T-helper 1 cell treated with Interleukin-12 subunit alpha and Interleukin-12 subunit beta and Interleukin-4 antibody, amounts not matched to agents 30 ng/mL and 1 ng/mL, for 36 hours (primary cell): Measurements from ENCODE around the gene CFAP61. TPM values are rescaled to one million over a fixed set of nuclear protein-coding genes. Genes with fewer than 3 reads are reported as not detected.

ENCODE experiments used
- intact Hi-C: fragments of 100-400 bp; cut with micrococcal nuclease; formaldehyde crosslinking; loops from one replicate; pipeline ENCODE4 v1.15.1; 2024
- total RNA-seq: library from RNA; stranded (reverse); gene quantifications from 2 replicates; pipeline ENCODE4 v1.2.3, GENCODE V29; 2022

CFAP61 gene
- total RNA-seq, 1 donor from 2014 or later: not detected

DNA sequence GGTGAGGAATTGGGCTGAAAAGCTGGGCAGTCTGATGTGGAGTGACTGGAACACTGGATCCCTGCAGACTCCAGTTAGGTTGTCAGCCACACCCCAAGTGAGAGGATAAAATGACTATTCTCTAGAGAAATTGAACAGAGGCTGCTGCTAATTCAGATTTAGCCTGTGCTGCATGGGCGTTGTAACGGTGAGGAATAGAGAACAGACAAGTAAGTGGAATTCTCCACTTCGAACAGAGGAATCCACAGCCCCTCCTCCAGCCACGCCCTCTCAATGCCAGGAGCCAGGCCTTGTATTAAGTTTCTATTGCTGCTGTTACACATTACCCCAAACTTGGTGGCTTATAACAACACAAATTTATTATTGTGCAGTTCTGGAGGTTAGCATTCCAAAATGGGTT lies 109.3 kb downstream of the CFAP61 start:
- intact Hi-C loops: no loop called here

DNA sequence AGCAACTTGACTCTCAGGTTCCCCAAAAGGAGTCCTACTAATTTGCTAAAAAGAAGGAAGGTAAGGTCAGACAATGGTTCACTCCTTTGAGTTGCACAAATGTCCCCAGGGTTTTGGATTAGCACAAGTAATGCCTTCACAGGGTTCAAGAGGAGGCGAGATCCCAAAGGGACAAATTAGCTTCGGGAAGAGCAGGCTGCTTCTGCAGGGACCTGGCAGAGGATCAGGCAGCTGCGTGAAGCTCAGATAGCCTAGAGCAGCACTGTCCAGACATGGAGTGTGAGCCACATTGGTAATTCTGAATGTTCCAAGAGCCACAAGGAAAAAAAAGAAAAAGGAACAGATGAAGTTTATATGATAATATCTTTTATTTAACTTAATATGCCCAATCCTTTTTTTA lies 115.4 kb downstream of the CFAP61 start:
- intact Hi-C loops: no loop called here

- intact Hi-C loops: no loop called here
Observed at GRCh38 chr20:20173254-20173653, 120.9 kb downstream of the CFAP61 start.

- intact Hi-C loops: no loop called here
Observed at GRCh38 chr20:20174089-20174835, 121.9 kb downstream of the CFAP61 start.

GRCh38 chr20:20181322-20181721 lies 129.0 kb downstream of the CFAP61 start:
- intact Hi-C loops: no loop called here

DNA sequence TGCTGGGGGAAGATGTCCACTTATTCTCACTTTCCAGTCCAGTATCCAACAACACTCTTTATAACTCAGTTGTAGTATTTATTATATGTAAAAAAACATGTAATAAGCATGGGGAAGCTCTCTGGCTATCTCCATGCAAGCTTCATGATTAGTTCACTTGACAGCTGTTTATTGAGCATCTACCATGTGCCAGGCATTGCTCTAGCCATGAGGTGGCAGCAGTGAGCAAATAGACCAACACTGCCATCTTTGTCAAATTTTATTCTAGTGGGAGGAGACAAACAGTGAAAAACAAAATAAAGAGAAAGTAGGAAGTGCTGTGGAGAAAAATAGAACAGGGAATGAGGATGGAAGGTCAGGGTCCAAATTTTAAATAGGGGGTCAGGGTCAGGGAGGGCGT lies 131.8 kb downstream of the CFAP61 start:
- intact Hi-C loops: no loop called here

- intact Hi-C loops: no loop called here
Observed at GRCh38 chr20:20184706-20185105, 132.4 kb downstream of the CFAP61 start.

DNA sequence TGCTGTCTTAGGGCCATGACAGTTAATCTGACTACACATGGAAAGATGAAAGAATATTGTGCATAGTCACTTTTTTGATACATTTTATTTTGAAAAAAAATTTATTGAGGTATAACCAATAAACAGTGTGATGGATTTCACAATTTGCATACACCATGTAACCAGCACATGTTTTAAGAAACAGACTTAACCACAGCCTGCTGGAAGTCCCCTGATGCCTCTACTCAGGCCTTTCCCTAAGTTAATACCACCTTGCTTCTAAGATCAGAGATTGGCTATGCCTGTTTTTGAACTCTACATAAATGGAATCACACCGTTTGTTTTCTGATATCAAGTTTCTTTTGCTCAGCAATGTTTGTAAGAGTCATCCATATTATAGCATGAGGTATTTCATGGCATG lies 136.3 kb downstream of the CFAP61 start:
- intact Hi-C loops: no loop called here

- intact Hi-C loops: no loop called here
Observed at GRCh38 chr20:20192366-20192765, 140.0 kb downstream of the CFAP61 start.

GRCh38 chr20:20195021-20195705 lies 142.8 kb downstream of the CFAP61 start:
- intact Hi-C loops: no loop called here

GRCh38 chr20:20196610-20197009 lies 144.3 kb downstream of the CFAP61 start:
- intact Hi-C loops: no loop called here

GRCh38 chr20:20198011-20198410 lies 145.7 kb downstream of the CFAP61 start:
- intact Hi-C loops: no loop called here

GRCh38 chr20:20199361-20200160 lies 147.2 kb downstream of the CFAP61 start:
- intact Hi-C loops: no loop called here

DNA sequence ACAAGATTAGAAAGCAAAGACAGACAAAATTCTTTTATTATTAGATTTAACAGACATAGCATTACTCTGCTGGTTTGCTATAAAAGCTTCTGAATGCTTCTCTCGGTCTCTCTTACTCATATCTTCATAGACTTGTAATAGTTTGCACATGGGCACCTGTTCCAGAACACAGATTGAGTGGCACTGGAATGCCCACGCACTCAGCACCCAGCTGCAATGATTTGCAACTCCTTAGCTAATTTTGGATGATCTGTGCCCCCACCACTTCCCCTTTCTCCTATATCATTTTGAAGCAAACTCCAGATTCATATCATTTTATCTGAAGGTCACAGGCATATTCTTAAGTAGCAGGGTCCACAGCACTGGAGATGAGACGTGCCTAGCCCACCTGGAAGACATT lies 148.8 kb downstream of the CFAP61 start:
- intact Hi-C loops: no loop called here

DNA sequence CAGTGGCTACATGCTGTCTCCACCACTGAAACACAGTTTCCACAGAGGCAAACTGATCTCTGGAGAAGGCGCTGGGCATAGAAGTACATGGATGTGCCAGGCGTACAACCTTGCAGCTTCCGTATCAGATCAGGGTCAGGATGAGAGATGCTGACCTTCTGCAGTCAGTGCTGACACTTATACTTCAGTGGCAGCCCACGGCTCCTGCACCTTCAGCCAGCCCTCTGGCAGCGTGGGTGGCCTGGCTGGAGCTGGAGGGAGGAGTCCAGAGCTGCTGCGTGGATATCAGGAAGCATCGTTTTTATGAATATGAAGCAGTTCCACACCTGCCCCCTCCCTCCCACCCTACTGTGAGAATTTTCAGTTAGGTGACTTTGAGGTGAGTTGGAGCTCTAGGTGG lies 149.3 kb downstream of the CFAP61 start:
- intact Hi-C loops: no loop called here

DNA sequence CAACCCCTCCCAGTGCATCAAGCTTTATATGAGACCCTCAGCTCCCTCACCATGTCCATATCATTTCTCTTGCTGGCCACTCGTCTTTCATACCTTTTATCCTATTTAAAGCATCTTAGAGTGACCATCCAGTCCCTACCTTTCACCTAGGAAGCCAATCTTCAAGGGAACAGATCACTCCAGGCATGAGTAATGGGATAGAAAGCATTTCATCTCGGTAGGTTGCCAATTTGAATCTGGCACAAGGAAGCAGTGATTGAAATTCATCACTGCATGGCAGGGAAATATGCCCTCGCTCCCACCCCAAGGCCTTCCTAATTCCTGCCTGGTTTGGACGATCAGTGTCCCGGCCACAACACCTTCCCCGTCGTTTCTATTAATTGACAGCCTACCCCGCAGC lies 150.4 kb downstream of the CFAP61 start:
- intact Hi-C loops: no loop called here

DNA sequence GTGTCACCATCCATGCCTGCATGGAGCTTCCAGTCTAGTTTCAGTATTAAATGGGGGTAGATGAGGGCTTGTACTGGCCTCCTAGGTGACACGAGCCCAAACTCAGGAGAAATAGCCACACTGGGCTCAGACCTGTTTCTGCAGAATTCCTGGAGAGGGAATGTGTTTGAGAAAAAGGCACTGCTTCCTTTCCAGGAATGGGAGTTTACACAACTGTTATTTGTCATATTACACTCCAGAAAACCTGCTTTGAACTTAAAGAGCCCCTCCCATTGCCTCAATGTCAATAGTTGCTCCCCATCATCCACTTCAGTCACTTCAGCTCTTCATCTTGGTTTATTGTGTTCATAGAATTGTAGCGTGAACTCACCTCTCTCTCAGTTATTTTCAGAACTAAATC lies 151.5 kb downstream of the CFAP61 start:
- intact Hi-C loops: no loop called here

- intact Hi-C loops: no loop called here
Observed at GRCh38 chr20:20204256-20204655, 151.9 kb downstream of the CFAP61 start.

- intact Hi-C loops: no loop called here
Observed at GRCh38 chr20:20205141-20205861, 153.0 kb downstream of the CFAP61 start.

GRCh38 chr20:20205862-20206236 lies 153.5 kb downstream of the CFAP61 start:
- intact Hi-C loops: no loop called here

DNA sequence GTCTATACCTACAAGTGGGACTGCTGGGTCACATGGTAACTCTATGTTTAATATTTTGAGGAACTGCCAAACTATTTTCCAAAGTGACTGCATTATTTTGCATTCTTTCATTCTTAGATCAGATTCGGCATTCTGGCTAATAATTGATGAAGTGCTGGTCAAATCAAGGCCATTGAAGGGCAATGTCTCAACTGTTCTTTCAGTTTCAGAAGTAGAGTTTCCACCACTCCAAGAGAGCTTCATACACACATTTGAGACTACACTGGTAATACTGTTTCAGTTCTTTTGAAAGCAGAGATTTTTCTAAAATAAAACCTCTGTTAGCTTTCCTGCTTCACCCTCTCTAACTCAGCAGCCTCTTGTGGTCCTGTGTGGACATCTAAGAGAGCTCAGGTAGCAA lies 154.5 kb downstream of the CFAP61 start:
- intact Hi-C loops: no loop called here

DNA sequence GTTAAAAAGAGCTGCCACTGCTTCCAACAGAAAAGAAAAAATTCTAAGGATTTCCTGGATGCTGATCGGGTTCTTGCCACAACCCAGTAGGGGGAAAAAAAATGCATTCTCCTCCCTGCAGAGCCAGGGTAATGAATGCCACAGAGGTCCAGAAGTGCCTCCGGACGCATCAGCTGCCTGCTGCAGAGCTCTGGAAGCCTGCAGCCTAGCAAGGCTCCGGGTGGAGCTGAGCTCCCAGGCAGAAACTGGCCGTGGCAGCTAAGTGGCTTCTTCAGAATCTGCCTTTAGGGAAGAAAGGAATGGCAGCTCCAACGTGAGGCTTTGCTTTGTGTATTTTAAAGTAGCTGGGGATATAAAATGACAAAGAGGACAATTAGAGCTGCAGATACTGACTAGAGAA lies 155.0 kb downstream of the CFAP61 start:
- intact Hi-C loops: no loop called here
